ENCODE measurements around the gene CYTIP.

CYTIP gene

GRCh38 chr2:157466764-157467163 lies 22.9 kb upstream of the CYTIP start:
- Histone ChIP-seq H3K27ac (no peak overlapping the region), H3K4me3 (ENCODE audit: low read depth, low read length) (no peak overlapping the region), H3K9ac (no peak overlapping the region), H3K27me3 (ENCODE audit: control insufficient read depth, insufficient read depth, low read length) (no peaks in the 10 kb centered on the region), H3K36me3 (ENCODE audit: control insufficient read depth, insufficient read depth, low read length) (no peaks in the 10 kb centered on the region), H3K4me1 (no peaks in the 10 kb centered on the region), H3K9me3 (ENCODE audit: control insufficient read depth, low read length) (no peaks in the 10 kb centered on the region), H3K79me2 (no peaks in the 10 kb centered on the region), H2AFZ (no peak overlapping the region), H3K4me2 (ENCODE audit: low read length) (no peak overlapping the region)
- no peak for TF ChIP-seq CTCF (IDR thresholded peaks at IDR 0.05)

- no peak overlapping the region for H2AFZ ChIP-seq
- H3K4me1 ChIP-seq, result no peaks in the 10 kb centered on the region
- H3K79me2 ChIP-seq, result no peaks in the 10 kb centered on the region
- H3K4me2 ChIP-seq (ENCODE audit: low read length), result no peak overlapping the region
- H3K4me3 ChIP-seq (ENCODE audit: low read depth, low read length), result no peak overlapping the region
- H3K9me3 ChIP-seq (ENCODE audit: control insufficient read depth, low read length), result no peaks in the 10 kb centered on the region
- no peaks in the 10 kb centered on the region for H3K36me3 ChIP-seq (ENCODE audit: control insufficient read depth, insufficient read depth, low read length)
- no peaks in the 10 kb centered on the region for H3K27me3 ChIP-seq (ENCODE audit: control insufficient read depth, insufficient read depth, low read length)
- H3K27ac ChIP-seq, result no peak overlapping the region
- TF ChIP-seq CTCF (IDR thresholded peaks at IDR 0.05), result no peak
- no peak overlapping the region for H3K9ac ChIP-seq
Observed at GRCh38 chr2:157465554-157465953, 21.7 kb upstream of the CYTIP start.

- Histone ChIP-seq H3K79me2 (no peaks in the 10 kb centered on the region), H2AFZ (no peak overlapping the region), H3K4me3 (ENCODE audit: low read depth, low read length) (no peak overlapping the region), H3K27me3 (ENCODE audit: control insufficient read depth, insufficient read depth, low read length) (no peaks in the 10 kb centered on the region), H3K9me3 (ENCODE audit: control insufficient read depth, low read length) (no peaks in the 10 kb centered on the region), H3K4me2 (ENCODE audit: low read length) (no peak overlapping the region), H3K9ac (no peak overlapping the region), H3K4me1 (no peaks in the 10 kb centered on the region), H3K27ac (no peak overlapping the region), H3K36me3 (ENCODE audit: control insufficient read depth, insufficient read depth, low read length) (no peaks in the 10 kb centered on the region)
- no peak for TF ChIP-seq CTCF (IDR thresholded peaks at IDR 0.05)
Observed at GRCh38 chr2:157463002-157463401, 19.1 kb upstream of the CYTIP start.

GRCh38 chr2:157460897-157461296 lies 17.0 kb upstream of the CYTIP start:
- no peak overlapping the region for H3K4me2 ChIP-seq (ENCODE audit: low read length)
- H3K27ac ChIP-seq, result no peak overlapping the region
- H3K79me2 ChIP-seq, result no peaks in the 10 kb centered on the region
- no peaks in the 10 kb centered on the region for H3K27me3 ChIP-seq (ENCODE audit: control insufficient read depth, insufficient read depth, low read length)
- H3K9me3 ChIP-seq (ENCODE audit: control insufficient read depth, low read length), result no peaks in the 10 kb centered on the region
- TF ChIP-seq CTCF (IDR thresholded peaks at IDR 0.05), result no peak
- no peak overlapping the region for H3K9ac ChIP-seq
- no peaks in the 10 kb centered on the region for H3K36me3 ChIP-seq (ENCODE audit: control insufficient read depth, insufficient read depth, low read length)
- H3K4me1 ChIP-seq, result no peaks in the 10 kb centered on the region
- no peak overlapping the region for H2AFZ ChIP-seq
- no peak overlapping the region for H3K4me3 ChIP-seq (ENCODE audit: low read depth, low read length)

GRCh38 chr2:157460384-157460837 lies 16.5 kb upstream of the CYTIP start:
- no peaks in the 10 kb centered on the region for H3K9me3 ChIP-seq (ENCODE audit: control insufficient read depth, low read length)
- no peaks in the 10 kb centered on the region for H3K36me3 ChIP-seq (ENCODE audit: control insufficient read depth, insufficient read depth, low read length)
- no peak overlapping the region for H2AFZ ChIP-seq
- H3K9ac ChIP-seq, result no peak overlapping the region
- H3K79me2 ChIP-seq, result no peaks in the 10 kb centered on the region
- no peak overlapping the region for H3K4me3 ChIP-seq (ENCODE audit: low read depth, low read length)
- no peaks in the 10 kb centered on the region for H3K4me1 ChIP-seq
- H3K27ac ChIP-seq, result no peak overlapping the region
- H3K27me3 ChIP-seq (ENCODE audit: control insufficient read depth, insufficient read depth, low read length), result no peaks in the 10 kb centered on the region
- no peak for TF ChIP-seq CTCF (IDR thresholded peaks at IDR 0.05)
- no peak overlapping the region for H3K4me2 ChIP-seq (ENCODE audit: low read length)

Data from parathyroid adenoma (tissue), 2 donors.